RCC 7860 (cell line): ENCODE results near the gene GMDS.

Source experiments
- DNase-seq: peaks from one replicate; pipeline ENCODE4 v3.0.0-alpha.2; 2015; ENCODE audit warnings: low spot score
- FAIRE-seq: peaks from 2 replicates; lab custom pipeline; 2012; peaks lifted over from hg19 to GRCh38; lab: Jason Lieb, UNC

The GMDS gene

DNA sequence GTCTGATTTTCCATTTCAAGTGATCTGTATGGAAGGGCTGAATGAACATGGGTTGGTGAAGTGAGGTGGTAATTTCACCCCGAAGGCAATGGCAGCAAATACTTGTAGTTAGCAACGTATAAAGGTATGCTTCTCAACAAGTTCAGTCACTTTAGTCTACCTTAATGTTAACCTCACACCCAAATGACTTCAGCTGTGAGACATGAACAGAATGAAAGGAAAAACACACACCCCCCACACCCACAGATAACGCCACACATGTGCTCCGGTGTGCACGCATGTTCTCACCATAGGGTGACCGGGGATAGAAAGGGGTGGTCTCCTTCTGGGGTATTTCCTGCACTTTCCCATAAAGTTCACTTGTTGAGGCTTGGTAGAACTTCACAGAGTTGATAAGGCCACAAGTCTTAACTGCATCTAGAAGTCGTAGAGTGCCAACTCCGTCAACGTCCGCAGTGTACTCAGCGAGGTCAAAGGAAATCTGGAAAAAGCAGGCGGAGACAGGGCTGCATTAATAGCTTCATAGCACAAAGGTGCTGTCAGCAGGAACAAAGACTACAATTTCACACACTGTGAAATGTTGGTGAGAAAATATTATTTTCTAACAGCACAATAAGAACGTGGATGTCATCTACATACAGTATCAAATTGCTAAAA is 284.8 kb downstream of the GMDS start:
- DNase-seq (no peak), FAIRE-seq (no peak)

GRCh38 chr6:1958257-1958656 is 287.1 kb downstream of the GMDS start:
- DNase-seq, result no peak
- no peak for FAIRE-seq

- FAIRE-seq, result no peak
- DNase-seq, result no peak
Observed at GRCh38 chr6:1957746-1958145, 287.7 kb downstream of the GMDS start.

DNA sequence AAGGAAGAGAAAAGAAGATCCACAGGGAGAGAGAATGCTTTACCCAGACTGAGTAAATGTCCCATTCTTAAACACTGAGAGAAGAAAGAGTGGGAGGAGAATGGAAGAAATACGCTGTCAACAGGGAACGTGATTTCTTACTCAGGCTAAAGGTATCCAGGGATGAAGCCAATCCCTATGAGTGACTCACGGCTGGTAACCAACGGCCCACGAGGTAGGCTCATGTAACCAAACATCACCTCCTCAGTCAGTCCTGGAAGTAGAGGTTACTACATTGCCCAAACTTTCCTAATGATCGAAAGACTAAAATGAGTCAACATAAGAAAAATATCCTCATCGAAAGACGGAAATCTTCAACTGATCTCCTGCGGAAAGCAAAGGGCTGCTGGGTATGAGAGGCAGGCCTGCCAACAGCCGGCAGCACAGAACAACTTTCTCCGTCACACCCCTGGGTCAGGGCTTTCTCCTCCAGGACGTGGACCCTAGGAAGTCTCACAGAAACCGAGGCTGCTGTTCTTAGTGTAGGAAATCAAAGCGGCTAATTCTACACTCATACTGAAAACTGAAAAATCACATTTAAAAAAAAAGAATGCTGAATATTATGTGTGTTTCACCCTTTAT is 292.6 kb downstream of the GMDS start:
- peak; percentile 93 for FAIRE-seq
- DNase-seq, result peak; percentile 96

DNA sequence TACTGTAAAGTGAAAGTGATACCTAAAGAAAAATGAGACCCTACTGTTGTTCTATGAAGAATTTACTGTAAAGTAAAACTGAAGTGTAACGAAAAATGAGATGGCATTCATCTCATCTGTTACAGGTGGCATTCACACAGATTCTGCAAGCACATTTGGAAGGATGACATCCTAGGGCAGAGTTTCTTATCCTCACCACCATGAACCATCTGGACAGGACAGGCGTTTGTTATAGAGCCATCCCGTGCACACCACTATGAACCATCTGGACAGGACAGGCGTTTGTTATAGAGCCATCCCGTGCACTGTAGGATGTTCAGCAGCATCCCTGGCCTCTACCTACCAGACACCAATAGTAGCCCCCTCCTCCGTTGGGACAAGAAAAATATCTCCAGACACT is 294.8 kb downstream of the GMDS start:
- FAIRE-seq (no peak), DNase-seq (no peak)

DNA sequence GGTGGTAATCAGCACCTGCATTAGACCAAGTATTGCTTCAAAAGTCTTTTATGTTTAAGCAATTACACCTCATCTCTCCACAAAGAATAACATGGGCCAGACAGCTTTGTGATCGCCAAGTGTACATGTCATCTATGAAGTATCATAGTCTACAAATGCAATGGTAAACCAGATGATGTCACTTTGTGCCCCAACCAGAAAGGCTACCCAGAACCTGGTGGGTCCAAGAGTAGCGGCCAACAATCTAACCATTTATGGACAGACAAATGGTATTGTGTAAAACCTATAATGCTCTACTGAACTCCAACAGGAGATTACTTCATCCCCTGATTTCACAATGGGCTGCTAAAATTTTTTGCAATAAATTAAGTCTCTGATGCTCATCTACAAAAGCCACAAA is 295.9 kb downstream of the GMDS start:
- FAIRE-seq, result no peak
- DNase-seq, result peak; percentile 27

DNA sequence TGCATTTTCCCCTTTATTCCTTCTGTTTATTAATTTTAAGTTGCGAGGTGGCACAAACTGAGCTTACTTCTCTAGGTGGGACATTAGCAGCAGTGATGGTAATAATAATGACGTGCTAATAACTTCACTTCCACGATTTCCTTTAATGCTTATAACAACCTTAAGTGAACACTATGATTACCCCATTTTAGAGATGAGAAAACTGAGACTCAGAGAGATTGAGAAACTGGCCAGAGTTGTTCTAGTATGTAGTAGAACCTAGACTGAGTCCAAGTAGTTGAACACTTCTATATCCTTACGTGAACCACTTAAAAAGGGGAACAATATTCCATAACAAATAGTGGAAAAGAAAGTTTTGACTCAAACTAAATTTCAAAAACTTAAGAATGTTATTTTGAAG is 297.5 kb downstream of the GMDS start:
- FAIRE-seq, result no peak
- DNase-seq, result no peak

GRCh38 chr6:1946583-1946982 is 298.8 kb downstream of the GMDS start:
- no peak for DNase-seq
- no peak for FAIRE-seq

GRCh38 chr6:1945235-1945832 is 300.1 kb downstream of the GMDS start:
- no peak for DNase-seq
- FAIRE-seq, result no peak

- no peak for FAIRE-seq
Observed at GRCh38 chr6:1942834-1943233, 302.6 kb downstream of the GMDS start.

GRCh38 chr6:1941534-1941933 is 303.9 kb downstream of the GMDS start:
- no peak for FAIRE-seq
- no peak for DNase-seq

More at GRCh38 chr6:1942834-1943233, 302.6 kb downstream of the GMDS start:
- no peak for DNase-seq

DNA sequence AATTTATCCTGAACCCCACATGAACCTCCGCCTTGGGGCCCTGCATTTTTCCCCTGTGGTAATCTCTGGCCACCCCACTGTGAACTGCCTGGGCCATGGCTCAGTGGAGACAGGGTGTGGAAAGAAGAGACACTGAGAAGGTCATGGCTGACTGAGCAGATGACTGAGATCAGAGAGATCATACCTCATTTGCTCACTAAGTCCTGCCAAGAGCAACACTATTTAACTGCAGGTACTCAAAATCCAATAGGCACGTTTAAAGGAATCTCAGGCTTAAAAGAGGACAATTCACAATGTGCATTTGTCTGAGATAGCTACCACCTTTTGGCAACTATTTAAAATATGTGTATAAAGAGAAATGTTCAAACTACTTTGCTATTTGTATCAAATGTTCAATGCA is 305.0 kb downstream of the GMDS start:
- FAIRE-seq, result peak; percentile 85
- DNase-seq, result peak; percentile 61

GRCh38 chr6:1933292-1933691 is 312.1 kb downstream of the GMDS start:
- no peak for DNase-seq
- no peak for FAIRE-seq

GRCh38 chr6:1931817-1932216 is 313.6 kb downstream of the GMDS start:
- no peak for FAIRE-seq
- DNase-seq, result no peak

GRCh38 chr6:1930356-1930755 is 315.0 kb downstream of the GMDS start:
- FAIRE-seq, result no peak
- DNase-seq, result no peak

- FAIRE-seq (no peak), DNase-seq (no peak)
Observed at GRCh38 chr6:1929931-1930330, 315.5 kb downstream of the GMDS start.

DNA sequence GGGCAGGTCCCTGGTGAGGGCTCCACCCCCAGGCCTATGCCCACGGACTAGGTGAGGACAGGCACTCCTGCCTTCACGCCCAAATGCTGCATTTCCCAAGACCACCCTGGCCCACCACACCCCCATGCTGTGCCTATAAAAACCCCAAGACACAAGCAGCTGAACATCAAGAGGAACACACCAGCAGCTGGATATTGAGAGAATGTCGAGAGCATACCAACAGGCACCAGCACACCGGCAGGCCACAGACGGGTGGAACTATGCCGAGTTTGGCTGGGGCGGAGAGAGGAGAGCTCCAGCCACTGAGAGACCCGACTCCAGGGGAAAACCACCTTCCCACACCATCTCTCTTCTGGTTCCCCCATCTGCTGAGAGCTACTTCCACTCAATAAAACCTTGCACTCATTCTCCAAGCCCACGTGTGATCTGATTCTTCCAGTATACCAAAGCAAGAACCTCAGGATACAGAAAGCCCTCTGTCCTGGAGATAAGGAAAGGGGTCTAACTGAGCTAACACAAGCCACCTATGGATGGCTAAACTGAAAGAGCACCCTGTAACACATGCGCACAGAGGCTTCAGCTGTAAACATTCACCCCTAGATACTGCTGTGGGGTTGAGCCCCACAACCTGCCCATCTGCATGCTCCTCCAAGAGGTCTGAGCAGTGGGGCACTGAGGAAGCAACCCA is 319.5 kb downstream of the GMDS start:
- no peak for FAIRE-seq
- DNase-seq, result no peak

- no peak for DNase-seq
- no peak for FAIRE-seq
Observed at GRCh38 chr6:1923449-1923848, 322.0 kb downstream of the GMDS start.

DNA sequence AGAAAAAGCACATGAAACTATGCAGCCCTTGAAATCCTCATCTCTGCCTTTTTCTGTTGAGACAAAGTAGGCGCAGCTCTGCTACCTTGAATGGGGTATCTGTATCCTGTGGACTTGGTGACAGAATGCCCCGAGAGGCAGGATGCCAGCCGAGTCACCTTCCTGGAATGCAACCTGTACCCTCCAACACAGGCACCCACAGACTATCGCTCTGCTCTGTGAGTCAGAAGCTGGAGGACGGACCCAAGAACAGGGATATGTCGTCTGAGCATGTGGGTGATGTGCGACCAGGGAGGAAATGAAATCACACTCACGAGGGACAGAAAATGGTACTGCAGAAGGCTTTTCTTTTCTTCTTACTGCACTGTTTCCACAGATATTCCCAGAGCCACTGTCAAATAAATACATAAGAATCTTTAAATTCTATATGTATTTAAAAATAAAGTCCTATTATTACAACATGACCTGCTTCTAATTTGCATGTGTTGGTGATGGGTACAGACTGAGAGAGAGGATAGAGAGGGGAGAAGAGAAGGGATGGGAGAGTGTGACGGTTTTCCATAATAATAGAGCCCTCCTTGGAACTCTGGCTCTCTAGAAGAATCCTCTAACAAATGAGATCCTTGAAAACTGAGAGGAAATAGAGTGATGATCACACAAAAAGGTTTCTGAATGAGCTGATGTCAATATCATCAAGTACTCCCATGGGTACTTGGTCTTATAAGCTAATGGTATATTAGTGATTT is 327.6 kb downstream of the GMDS start:
- DNase-seq (peak; percentile 95), FAIRE-seq (peak; percentile 86)

DNA sequence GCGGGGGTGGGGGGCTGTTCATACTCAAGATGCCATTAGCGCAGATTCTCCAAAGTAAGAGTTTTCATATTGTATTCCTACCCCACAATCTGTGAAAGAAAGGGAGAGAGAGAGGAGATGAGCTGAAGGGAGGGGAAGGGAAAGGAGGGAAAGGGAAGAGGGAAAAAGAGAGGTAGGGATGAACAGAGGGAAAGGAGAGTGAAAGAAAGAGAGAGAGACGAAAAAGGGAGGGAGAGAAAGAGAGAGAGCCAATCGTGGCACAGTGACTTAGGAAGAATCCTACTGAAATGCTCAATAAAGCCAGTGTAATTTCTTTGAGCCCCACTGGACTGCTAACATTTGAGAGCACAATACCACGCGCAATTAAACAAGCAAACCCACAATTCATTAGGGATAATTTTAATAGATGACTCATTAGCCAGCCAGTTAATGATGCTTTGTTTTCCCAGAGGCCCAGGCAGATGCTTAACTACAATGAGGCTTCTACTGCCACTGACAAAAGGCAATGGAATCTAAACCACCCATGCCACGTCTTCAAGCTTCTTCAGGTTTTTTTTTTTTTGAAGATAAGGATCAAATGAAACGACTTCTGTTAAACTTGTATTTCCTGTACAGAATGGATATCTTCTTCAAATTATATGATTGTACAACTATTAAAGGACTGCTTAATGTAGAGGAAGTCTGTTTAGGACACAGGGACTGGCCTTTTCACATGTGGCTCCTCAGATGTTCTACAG is 328.9 kb downstream of the GMDS start:
- peak; percentile 45 for FAIRE-seq
- DNase-seq, result peak; percentile 51
